Heart right ventricle (tissue), 16 donors: ENCODE results near the gene KCTD1. TPM values are rescaled to one million over a fixed set of nuclear protein-coding genes. Genes with fewer than 3 reads are reported as not detected.

Source experiments
- ATAC-seq, 8 donors: fragments of 200-7000 bp; cut with Tn5 transposase; one replicate each; pipeline ENCODE4 v1.9.1; 2020; ENCODE audit warnings: mild to moderate bottlenecking in 8 of 8, moderate library complexity in 8 of 8, moderate number of reproducible peaks in 1 of 8
- DNase-seq, 2 donors: peaks; one replicate each; pipeline ENCODE4 v3.0.0-alpha.2; 2020
- H3K27ac ChIP-seq, 10 donors: fragments of 200-600 bp; sonication (generic) in 2 of 10; one replicate each; pipeline versions ENCODE4 v1.5.0 to v1.8.0; 2020 to 2022; ENCODE audit warnings: mild to moderate bottlenecking in 3 of 10
- H3K27me3 ChIP-seq, 7 donors: fragments of 200-600 bp; one replicate each; pipeline ENCODE4 v1.8.0; 2021 to 2022; ENCODE audit warnings: mild to moderate bottlenecking in 2 of 7
- H3K36me3 ChIP-seq, 9 donors: fragments of 200-600 bp; sonication (generic) in 1 of 9; one replicate each; pipeline versions ENCODE4 v1.5.0 to v1.8.0; 2020 to 2022; ENCODE audit warnings: mild to moderate bottlenecking in 2 of 9
- H3K4me1 ChIP-seq, 9 donors: fragments of 200-600 bp; sonication (generic) in 1 of 9; one replicate each; pipeline versions ENCODE4 v1.5.0 to v1.8.0; 2020 to 2022; ENCODE audit warnings: mild to moderate bottlenecking in 4 of 9
- H3K4me3 ChIP-seq, 10 donors: fragments of 200-600 bp; sonication (generic) in 2 of 10; one replicate each; pipeline versions ENCODE4 v1.5.0 to v1.8.0; 2020 to 2022; ENCODE audit warnings: mild to moderate bottlenecking in 7 of 10, moderate library complexity in 2 of 10
- H3K9me3 ChIP-seq, 11 donors: fragments of 200-600 bp in 10 of 11; sonication (generic) in 2 of 11; one replicate each; pipeline versions ENCODE4 v1.5.0 to v1.8.0; 2013 to 2022; ENCODE audit warnings: mild to moderate bottlenecking in 2 of 11, control low read depth in 1 of 11, moderate library complexity in 1 of 11
- CTCF ChIP-seq, 9 donors: fragments of 200-600 bp; sonication (generic) in 2 of 9; IDR thresholded peaks; one replicate each; pipeline versions ENCODE4 v1.5.0 to v1.8.0; 2021 to 2022; ENCODE audit warnings: antibody characterized with exemption in 9 of 9, mild to moderate bottlenecking in 5 of 9, moderate library complexity in 1 of 9
- WGBS, 2 donors: extraction: QIAGEN DNeasy Blood & Tissue Kit; methylation state at CpG; one replicate each; pipeline ENCODE4 v1.1.7; 2013; ENCODE audit warnings: inconsistent platforms in 1 of 2; 5-methylcytosine and 5-hydroxymethylcytosine counted together
- intact Hi-C, 10 donors: fragments of 100-400 bp; cut with DNase I; formaldehyde crosslinking; loops; one replicate each; pipeline versions ENCODE4 v1.11.1 to v1.14.2; 2022
- polyA plus RNA-seq, 2 donors: library from polyadenylated mRNA; stranded (reverse); fragments of 200-250 nt; gene quantifications; one replicate each; pipeline ENCODE4 v1.2.3, GENCODE V29; 2013
- total RNA-seq, 10 donors: library from RNA; stranded (reverse); fragmentation: NEBNext Ultra II Directional in 3 of 10; extraction: Animal tissue kit (Norgen Biotek cat#: 25700) in 3 of 10; gene quantifications; one replicate each; pipeline versions ENCODE4 v1.2.1 to v1.2.4, GENCODE V29; 2021 to 2023
- donor health status: Arrhythmogenic right ventricular cardiomyopathy.
- donor health status: ischemic (EF 13 %, LVEDD 7.1; RV severe dilation, severe dysfunction).
- donor health status: healthy with polysubstance abuse.
- donor health status: DM: no; HTN: yes; CAD: no.
- donor health status: DM: no; HTN: no; CAD: no.
- donor health status: ischemic (EF 25% LVEDD 6.9; RV normal size, moderate dysfunction).
- donor health status: ischemic (EF 25% LVEDD 5.7; RV mildly dilated, moderate dysfunction).
- donor health status: healthy.
- donor health status: DM: yes; HTN: yes; CAD: no.
- donor health status: Ischemic cardiomyopathy.
- donor health status: ischemic (EF 35%, LVEDD 5.7; RV mildly dilated, moderate dysfunction).
- donor health status: nonischemic (EF 11% LVEDD 7.7; RV severe dilation, severe dysfunction).
- donor health status: DM: yes; HTN: yes; CAD: no.
- donor health status: PGD.
- donor health status: ischemic (EF 29% LVEDD 5.4; RV normal size, mild dysfunction).
- donor health status: nonischemic (EF 23%, LVEDD 6.1; RV moderate dilation, normal function).

The KCTD1 gene
- total and polyA plus RNA-seq, 12 donors = 7.5 to 16.7 (median 10.7) TPM

- ATAC-seq = no peak
- Histone ChIP-seq H3K9me3 (no peaks in the 10 kb centered on the region), H3K27me3 (no peaks in the 10 kb centered on the region)
These were observed 59.2 kb downstream of the KCTD1 start for GRCh38 chr18:26489191-26489590.

GRCh38 chr18:26488417-26489009 lies 59.8 kb downstream of the KCTD1 start:
- WGBS, 2 donors = 69 to 78% methylated on average over 11 of the region's 11 CpGs
- no peaks in the 10 kb centered on the region for H3K27me3 ChIP-seq
- no peaks in the 10 kb centered on the region for H3K9me3 ChIP-seq
- no peaks in the 10 kb centered on the region for H3K4me1 ChIP-seq
- ATAC-seq (no peak), DNase-seq (no peak)
- intact Hi-C loops = no loop called here
- TF ChIP-seq CTCF (IDR thresholded peaks at IDR 0.05) = no peak
- H3K27ac ChIP-seq = no peak overlapping the region
- no peaks in the 10 kb centered on the region for H3K36me3 ChIP-seq
- H3K4me3 ChIP-seq = no peak overlapping the region

More at GRCh38 chr18:26489191-26489590, 59.2 kb downstream of the KCTD1 start:
- H3K27ac ChIP-seq = no peak overlapping the region
- no peaks in the 10 kb centered on the region for H3K4me1 ChIP-seq
- no peak overlapping the region for H3K4me3 ChIP-seq
- no peak for DNase-seq
- WGBS, 2 donors = 90 to 92% methylated on average over 4 of the region's 4 CpGs
- intact Hi-C loops = no loop called here
- no peaks in the 10 kb centered on the region for H3K36me3 ChIP-seq
- no peak for TF ChIP-seq CTCF (IDR thresholded peaks at IDR 0.05)

- Histone ChIP-seq H3K27me3 (no peaks in the 10 kb centered on the region), H3K4me1 (no peaks in the 10 kb centered on the region), H3K9me3 (no peaks in the 10 kb centered on the region), H3K4me3 (no peak overlapping the region), H3K36me3 (no peaks in the 10 kb centered on the region), H3K27ac (no peak overlapping the region)
- no peak for ATAC-seq
- 78 to 87% methylated on average over 7 of the region's 7 CpGs for WGBS, 2 donors
- TF ChIP-seq CTCF (IDR thresholded peaks at IDR 0.05) = no peak
- no peak for DNase-seq
- intact Hi-C loops = no loop called here
These were observed 60.9 kb downstream of the KCTD1 start for GRCh38 chr18:26487437-26487836.

- no peak for ATAC-seq
- intact Hi-C loops = no loop called here
- Histone ChIP-seq H3K36me3 (no peaks in the 10 kb centered on the region), H3K4me1 (no peaks in the 10 kb centered on the region), H3K27me3 (no peaks in the 10 kb centered on the region), H3K4me3 (no peak overlapping the region), H3K27ac (no peak overlapping the region), H3K9me3 (no peaks in the 10 kb centered on the region)
- WGBS, 2 donors = 88 to 89% methylated on average over 4 of the region's 4 CpGs
- no peak for DNase-seq
- no peak for TF ChIP-seq CTCF (IDR thresholded peaks at IDR 0.05)
These were observed 64.7 kb downstream of the KCTD1 start for GRCh38 chr18:26483633-26484032.
